ENCODE results near the gene MTA3. TPM values are rescaled to one million over a fixed set of nuclear protein-coding genes. Genes with fewer than 3 reads are reported as not detected.

MTA3 gene
- total and polyA plus RNA-seq, 2 of the 8 experiments (the other 6 are each of a cell fraction or from before 2014, with no cell fraction given): 125 to 184 TPM

- no peak for TF ChIP-seq CHD7 (IDR thresholded peaks at IDR 0.05; ENCODE audit: insufficient replicate concordance, low read length)
- no peak for TF ChIP-seq KDM4A (IDR thresholded peaks at IDR 0.05; ENCODE audit: low read depth, low read length, severe bottlenecking)
- no peak for TF ChIP-seq EP300 (IDR thresholded peaks at IDR 0.05; ENCODE audit: borderline replicate concordance in 1 of 2, low read depth in 2 of 2, low read length in 2 of 2)
- peak in 2 of 3 experiments; percentile 1 to 41; a peak in 1 of 4 replicates for TF ChIP-seq CTCF (IDR thresholded peaks at IDR 0.05; ENCODE audit: control extremely low read depth in 1 of 3, insufficient read depth in 1 of 3, low read depth in 1 of 3, low read length in 3 of 3)
Measured at GRCh38 chr2:42622943-42623676, 54.7 kb downstream of the MTA3 start (continued).

Measured in H1 (cell line).